Endodermal cell (in vitro differentiated cells): ENCODE data around the gene UCP2. TPM values are rescaled to one million over a fixed set of nuclear protein-coding genes. Genes with fewer than 3 reads are reported as not detected.

Experiments used
- DNase-seq: peaks from one replicate; pipeline ENCODE4 v3.0.0-alpha.2; 2017
- H3K27ac ChIP-seq: 2 replicates; pipeline ENCODE4 v1.5.1; 2013; ENCODE audit warnings: mild to moderate bottlenecking, low read depth, low read length, moderate library complexity
- H3K27me3 ChIP-seq: 2 replicates; pipeline ENCODE4 v1.6.1; 2013; ENCODE audit warnings: mild to moderate bottlenecking, low read length, moderate library complexity; ENCODE audit not compliant: insufficient read depth, control insufficient read depth, poor library complexity, severe bottlenecking
- H3K36me3 ChIP-seq: 2 replicates; pipeline ENCODE4 v1.7.0; 2013; ENCODE audit warnings: mild to moderate bottlenecking, low read length, moderate library complexity; ENCODE audit not compliant: control insufficient read depth, insufficient read depth
- H3K4me1 ChIP-seq: one replicate; pipeline ENCODE4 v1.7.0; 2013; ENCODE audit warnings: low read length; ENCODE audit not compliant: control insufficient read depth, insufficient read depth
- H3K4me3 ChIP-seq: 2 replicates; pipeline ENCODE4 v1.5.1; 2013; ENCODE audit warnings: mild to moderate bottlenecking, low read length, moderate library complexity
- H3K9ac ChIP-seq: 2 replicates; pipeline ENCODE4 v1.6.1; 2013; ENCODE audit warnings: mild to moderate bottlenecking, low read length, moderate library complexity; ENCODE audit not compliant: poor library complexity, severe bottlenecking; ENCODE audit errors: extremely low read depth
- H3K9me3 ChIP-seq: 2 replicates; pipeline ENCODE4 v1.6.1; 2013; ENCODE audit warnings: mild to moderate bottlenecking, low read length, moderate library complexity; ENCODE audit not compliant: control insufficient read depth
- H3K27ac Mint-ChIP-seq: 2 replicates; pipeline ENCODE4 v1.8.0; 2020; ENCODE audit warnings: mixed read lengths
- H3K27me3 Mint-ChIP-seq: 2 replicates; pipeline ENCODE4 v1.8.0; 2021; ENCODE audit warnings: mild to moderate bottlenecking, mixed read lengths; ENCODE audit not compliant: insufficient read depth
- H3K36me3 Mint-ChIP-seq: 2 replicates; pipeline ENCODE4 v1.8.0; 2020; ENCODE audit warnings: low read depth, mixed read lengths
- H3K4me1 Mint-ChIP-seq: 2 replicates; pipeline ENCODE4 v1.8.0; 2020; ENCODE audit warnings: mixed read lengths
- H3K4me3 Mint-ChIP-seq: 2 replicates; pipeline ENCODE4 v1.8.0; 2020; ENCODE audit warnings: mild to moderate bottlenecking, moderate library complexity, mixed read lengths
- H3K9me3 Mint-ChIP-seq: 2 replicates; pipeline ENCODE4 v1.8.0; 2020; ENCODE audit warnings: mild to moderate bottlenecking, mixed read lengths
- CTCF ChIP-seq: fragments of 200-600 bp; sonication (generic); conservative IDR thresholded peaks from 2 replicates; pipeline ENCODE4 v1.5.0; 2021; ENCODE audit warnings: antibody characterized with exemption, mild to moderate bottlenecking
- WGBS, 2 experiments: methylation state at CpG; one replicate each; pipeline versions ENCODE4 v1.1.5 to v1.1.7; 2013; ENCODE audit warnings: missing lambda C conversion rate in 2 of 2, mixed read lengths in 1 of 2; ENCODE audit not compliant: insufficient coverage in 1 of 2, insufficient read length in 1 of 2; 5-methylcytosine and 5-hydroxymethylcytosine counted together
- total RNA-seq, 2 donors: library from RNA; stranded (reverse); fragmentation: NEBNext Ultra II Directional in 1 of 2; extraction: Animal tissue kit (Norgen Biotek cat#: 25700) in 1 of 2; gene quantifications; 2 replicates in 1 of 2; 3 replicates in 1 of 2; pipeline ENCODE4 v1.2.1, GENCODE V29; 2021

The UCP2 gene
- total RNA-seq, 2 donors from 2014 or later: 140 to 202 TPM

- Mint-ChIP-seq H3K4me1 (peaks cover 10% of the 10 kb centered on the region), H3K36me3 (peaks cover 62% of the 10 kb centered on the region), H3K9me3 (no peaks in the 10 kb centered on the region), H3K27me3 (no peaks in the 10 kb centered on the region), H3K27ac (no peak overlapping the region), H3K4me3 (no peak overlapping the region)
- DNase-seq: no peak
- H3K27me3 ChIP-seq: no peaks in the 10 kb centered on the region
- no peak for TF ChIP-seq CTCF
- H3K4me3 ChIP-seq: no peak overlapping the region
- peaks cover 4% of the 10 kb centered on the region for H3K4me1 ChIP-seq
- H3K9me3 ChIP-seq: no peaks in the 10 kb centered on the region
- no peak overlapping the region for H3K27ac ChIP-seq
- H3K9ac ChIP-seq: no peak overlapping the region
- peaks cover 60% of the 10 kb centered on the region for H3K36me3 ChIP-seq
- WGBS, 2 experiments: 94 to 100% methylated on average over 2 to 6 of the region's 6 CpGs
Observed at GRCh38 chr11:73975479-73975757, 7.2 kb downstream of the UCP2 start.

- Mint-ChIP-seq H3K9me3 (no peaks in the 10 kb centered on the region), H3K27ac (no peak overlapping the region), H3K36me3 (peaks cover 56% of the 10 kb centered on the region), H3K27me3 (no peaks in the 10 kb centered on the region), H3K4me3 (no peak overlapping the region), H3K4me1 (peaks cover 4% of the 10 kb centered on the region)
- Histone ChIP-seq H3K9ac (no peak overlapping the region), H3K36me3 (peaks cover 55% of the 10 kb centered on the region), H3K9me3 (no peaks in the 10 kb centered on the region), H3K27me3 (no peaks in the 10 kb centered on the region), H3K4me3 (no peak overlapping the region), H3K27ac (no peak overlapping the region), H3K4me1 (no peaks in the 10 kb centered on the region)
- no peak for TF ChIP-seq CTCF
- DNase-seq: no peak
- WGBS, 2 experiments: 91% methylated on average over 12 to 13 of the region's 13 CpGs
Observed at GRCh38 chr11:73974604-73975478, 7.8 kb downstream of the UCP2 start.

- Histone ChIP-seq H3K9me3 (no peaks in the 10 kb centered on the region), H3K27me3 (no peaks in the 10 kb centered on the region), H3K36me3 (peaks cover 35% of the 10 kb centered on the region), H3K4me3 (no peak overlapping the region), H3K27ac (no peak overlapping the region), H3K9ac (no peak overlapping the region), H3K4me1 (no peaks in the 10 kb centered on the region)
- Mint-ChIP-seq H3K9me3 (no peaks in the 10 kb centered on the region), H3K4me3 (no peak overlapping the region), H3K4me1 (no peaks in the 10 kb centered on the region), H3K27ac (no peak overlapping the region), H3K36me3 (peaks cover 39% of the 10 kb centered on the region), H3K27me3 (peaks cover 4% of the 10 kb centered on the region)
- TF ChIP-seq CTCF: no peak
- peak; percentile 29 for DNase-seq
- WGBS, 2 experiments: 90 to 93% methylated on average over 5 to 11 of the region's 11 CpGs
Observed at GRCh38 chr11:73972620-73973449, 9.8 kb downstream of the UCP2 start.
